ENCODE results near the gene RABL3.
A peak's percentile ranks its signal among the peaks of the same experiment; 100 is the strongest.
"Not testable (repeated sequence)": the region's sequence is repeated elsewhere in the genome, so short reads cannot be mapped to it uniquely, and the experiment has no call there.

Gene RABL3

DNA sequence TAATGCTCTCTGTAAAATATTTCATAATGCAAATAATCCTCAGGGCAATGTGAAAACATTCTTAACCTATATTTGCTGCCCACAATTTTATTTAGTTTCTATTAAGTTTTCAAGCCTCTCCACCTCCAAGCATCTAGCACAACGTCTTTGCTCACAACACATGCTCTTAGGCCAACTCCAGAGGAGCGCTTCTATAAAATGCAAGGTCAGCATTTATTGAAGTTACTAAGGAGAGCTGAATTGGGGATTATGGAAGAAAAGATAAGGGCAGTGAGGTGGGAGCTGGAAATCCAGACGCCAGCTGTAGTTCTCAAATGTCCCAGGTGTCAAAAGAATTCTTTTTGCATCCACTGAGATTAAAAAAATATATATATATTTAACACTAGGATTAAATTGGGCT is 996 bp downstream of the RABL3 start:
- no peaks in the 10 kb centered on the region for H3K9me3 ChIP-seq (ENCODE audit: insufficient read depth, low read length, severe bottlenecking)
- peak overlapping the region; percentile 82 to 93; a peak in 3 of 4 replicates for H3K4me3 ChIP-seq (ENCODE audit: low read depth in 1 of 2, low read length in 2 of 2)
- ATAC-seq (ENCODE audit: insufficient read depth, low read depth) (no peak), DNase-seq (no peak)
- H3K4me1 ChIP-seq (ENCODE audit: insufficient read depth, low read length), result peaks cover 28% of the 10 kb centered on the region
- H3K4me2 ChIP-seq (ENCODE audit: insufficient read depth, low read length), result peak overlapping the region; percentile 74
- H2AFZ ChIP-seq (ENCODE audit: low read depth, low read length), result peak overlapping the region; percentile 28; the same call in 1 of the 2 replicates
- peaks cover 51% of the 10 kb centered on the region for H3K79me2 ChIP-seq (ENCODE audit: insufficient read depth, low read length)
- peaks cover 11% of the 10 kb centered on the region for H3K36me3 ChIP-seq (ENCODE audit: insufficient read depth, low read length)
- H3K27me3 ChIP-seq (ENCODE audit: insufficient read depth, low read length, poor library complexity), result no peaks in the 10 kb centered on the region
- H4K20me1 ChIP-seq (ENCODE audit: insufficient read depth, low read length), result no peaks in the 10 kb centered on the region
- TF ChIP-seq EZH2 (IDR thresholded peaks at IDR 0.05; ENCODE audit: borderline replicate concordance, low read depth, low read length, severe bottlenecking), result no peak
- TF ChIP-seq, protein P1, sequence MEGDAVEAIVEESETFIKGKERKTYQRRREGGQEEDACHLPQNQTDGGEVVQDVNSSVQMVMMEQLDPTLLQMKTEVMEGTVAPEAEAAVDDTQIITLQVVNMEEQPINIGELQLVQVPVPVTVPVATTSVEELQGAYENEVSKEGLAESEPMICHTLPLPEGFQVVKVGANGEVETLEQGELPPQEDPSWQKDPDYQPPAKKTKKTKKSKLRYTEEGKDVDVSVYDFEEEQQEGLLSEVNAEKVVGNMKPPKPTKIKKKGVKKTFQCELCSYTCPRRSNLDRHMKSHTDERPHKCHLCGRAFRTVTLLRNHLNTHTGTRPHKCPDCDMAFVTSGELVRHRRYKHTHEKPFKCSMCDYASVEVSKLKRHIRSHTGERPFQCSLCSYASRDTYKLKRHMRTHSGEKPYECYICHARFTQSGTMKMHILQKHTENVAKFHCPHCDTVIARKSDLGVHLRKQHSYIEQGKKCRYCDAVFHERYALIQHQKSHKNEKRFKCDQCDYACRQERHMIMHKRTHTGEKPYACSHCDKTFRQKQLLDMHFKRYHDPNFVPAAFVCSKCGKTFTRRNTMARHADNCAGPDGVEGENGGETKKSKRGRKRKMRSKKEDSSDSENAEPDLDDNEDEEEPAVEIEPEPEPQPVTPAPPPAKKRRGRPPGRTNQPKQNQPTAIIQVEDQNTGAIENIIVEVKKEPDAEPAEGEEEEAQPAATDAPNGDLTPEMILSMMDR (IDR thresholded peaks at IDR 0.05; ENCODE audit: borderline replicate concordance, extremely low read depth, low read length, poor library complexity, severe bottlenecking), result no peak
- peak overlapping the region; percentile 83 for H3K9ac ChIP-seq (ENCODE audit: low read depth, low read length)
- peak overlapping the region; percentile 98 for H3K27ac ChIP-seq (ENCODE audit: low read length)

DNA sequence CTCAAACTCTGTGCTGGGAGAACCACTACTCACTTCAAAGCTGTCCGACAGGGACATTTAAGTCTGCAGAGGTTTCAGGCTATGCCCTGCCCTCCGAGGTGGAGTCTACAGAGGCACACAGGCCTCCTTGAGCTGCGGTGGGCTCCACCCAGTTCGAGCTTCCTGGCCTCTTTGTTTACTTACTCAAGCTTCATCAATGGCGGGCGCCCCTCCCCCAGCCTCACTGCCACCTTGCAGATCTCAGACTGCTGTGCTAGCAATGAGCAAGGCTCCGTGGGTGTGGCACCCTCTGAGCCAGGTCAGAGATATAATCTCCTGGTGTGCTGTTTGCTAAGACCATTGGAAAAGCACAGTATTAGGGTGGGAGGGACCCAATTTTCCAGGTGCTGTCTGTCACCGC is 4.3 kb downstream of the RABL3 start:
- ATAC-seq (ENCODE audit: insufficient read depth, low read depth); DNase-seq: not testable (repeated sequence)

DNA sequence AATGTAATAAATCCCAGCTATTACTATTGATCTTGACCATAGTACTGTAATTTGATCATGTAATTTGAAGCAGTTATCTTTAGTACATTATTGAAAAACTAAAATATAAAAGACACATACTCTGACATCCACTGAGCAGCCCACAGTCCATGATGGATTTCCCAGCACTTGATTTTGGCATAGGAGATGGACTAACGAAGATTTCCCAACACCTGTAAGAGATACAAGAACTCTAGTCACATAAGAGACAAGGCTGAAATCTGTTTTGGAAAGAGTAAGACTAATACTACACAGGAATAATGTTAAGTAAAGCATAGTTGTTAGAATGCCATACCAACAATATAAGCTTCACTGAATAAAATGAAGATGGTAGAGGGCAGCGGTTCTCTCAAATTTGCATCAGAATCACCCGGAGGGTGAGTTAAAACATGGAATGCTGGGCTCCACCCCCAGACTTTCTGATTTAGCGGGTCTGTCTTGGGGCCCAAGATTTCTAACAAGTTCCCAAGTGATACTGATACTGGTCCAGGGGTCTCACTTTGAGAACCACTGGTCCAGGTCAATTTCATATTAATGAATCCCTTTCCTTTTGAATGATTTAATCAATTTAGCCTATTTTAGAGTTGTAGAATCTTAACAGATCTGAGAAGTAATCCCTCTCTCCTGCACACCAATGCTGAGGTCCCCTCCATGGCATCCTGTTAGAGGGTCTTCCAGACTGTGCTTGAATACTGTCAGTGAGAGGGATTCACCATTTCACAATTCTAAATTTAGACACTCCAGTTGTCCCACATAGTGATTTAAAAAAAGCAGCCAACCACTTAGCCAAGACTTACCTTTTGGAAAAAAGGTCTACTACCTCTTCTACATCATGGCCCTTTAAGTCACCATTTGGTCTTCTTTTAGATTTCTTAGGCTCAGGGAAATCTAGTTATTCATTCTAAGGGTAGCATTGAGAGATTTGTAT is 11.5 kb downstream of the RABL3 start:
- no peak overlapping the region for H3K4me2 ChIP-seq (ENCODE audit: insufficient read depth, low read length)
- H3K4me3 ChIP-seq (ENCODE audit: low read depth in 1 of 2, low read length in 2 of 2), result no peak overlapping the region
- ATAC-seq (ENCODE audit: insufficient read depth, low read depth), result no peak
- DNase-seq, result no peak
- no peak overlapping the region for H3K9ac ChIP-seq (ENCODE audit: low read depth, low read length)
- H2AFZ ChIP-seq (ENCODE audit: low read depth, low read length), result no peak overlapping the region
- H3K9me3 ChIP-seq (ENCODE audit: insufficient read depth, low read length, severe bottlenecking), result no peaks in the 10 kb centered on the region
- H3K79me2 ChIP-seq (ENCODE audit: insufficient read depth, low read length), result no peaks in the 10 kb centered on the region
- no peaks in the 10 kb centered on the region for H3K4me1 ChIP-seq (ENCODE audit: insufficient read depth, low read length)
- TF ChIP-seq EZH2 (IDR thresholded peaks at IDR 0.05; ENCODE audit: borderline replicate concordance, low read depth, low read length, severe bottlenecking), result no peak
- TF ChIP-seq, protein P1 (IDR thresholded peaks at IDR 0.05; ENCODE audit: borderline replicate concordance, extremely low read depth, low read length, poor library complexity, severe bottlenecking), result no peak
- no peaks in the 10 kb centered on the region for H3K27me3 ChIP-seq (ENCODE audit: insufficient read depth, low read length, poor library complexity)
- H3K27ac ChIP-seq (ENCODE audit: low read length), result no peak overlapping the region
- H4K20me1 ChIP-seq (ENCODE audit: insufficient read depth, low read length), result no peaks in the 10 kb centered on the region
- no peaks in the 10 kb centered on the region for H3K36me3 ChIP-seq (ENCODE audit: insufficient read depth, low read length)

More for the DNA sequence above, 4.3 kb downstream of the RABL3 start:
- H3K9ac ChIP-seq (ENCODE audit: low read depth, low read length); H3K9me3 ChIP-seq (ENCODE audit: insufficient read depth, low read length, severe bottlenecking); H2AFZ ChIP-seq (ENCODE audit: low read depth, low read length); H3K4me2 ChIP-seq (ENCODE audit: insufficient read depth, low read length); H4K20me1 ChIP-seq (ENCODE audit: insufficient read depth, low read length); H3K27me3 ChIP-seq (ENCODE audit: insufficient read depth, low read length, poor library complexity); H3K4me3 ChIP-seq (ENCODE audit: low read depth in 1 of 2, low read length in 2 of 2); H3K27ac ChIP-seq (ENCODE audit: low read length): not testable (repeated sequence)
- Histone ChIP-seq H3K79me2 (ENCODE audit: insufficient read depth, low read length) (peaks cover 18% of the 10 kb centered on the region), H3K36me3 (ENCODE audit: insufficient read depth, low read length) (peaks cover 11% of the 10 kb centered on the region), H3K4me1 (ENCODE audit: insufficient read depth, low read length) (peaks cover 13% of the 10 kb centered on the region)

DNA sequence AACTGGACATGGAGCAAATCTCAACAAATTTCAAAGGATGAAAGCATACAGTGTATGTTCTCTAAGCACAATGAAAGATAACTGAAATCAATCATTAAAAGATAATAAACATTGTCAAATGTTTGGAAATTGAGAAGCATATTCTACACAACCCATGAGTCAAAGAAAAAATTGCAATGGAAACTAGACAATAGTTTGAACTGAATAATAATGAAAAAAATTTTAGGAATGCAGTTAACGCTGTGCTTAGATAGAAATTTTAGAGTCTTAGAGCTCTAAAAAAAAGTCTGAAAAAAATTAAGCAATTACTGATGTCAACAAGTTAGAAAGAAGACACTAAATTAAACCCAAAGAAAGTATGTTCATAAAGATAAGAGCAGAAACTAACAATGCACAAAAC is 15.5 kb downstream of the RABL3 start:
- ATAC-seq (ENCODE audit: insufficient read depth, low read depth) (no peak), DNase-seq (no peak)
- Histone ChIP-seq H3K27me3 (ENCODE audit: insufficient read depth, low read length, poor library complexity) (no peaks in the 10 kb centered on the region), H3K9me3 (ENCODE audit: insufficient read depth, low read length, severe bottlenecking) (no peaks in the 10 kb centered on the region), H3K4me3 (ENCODE audit: low read depth in 1 of 2, low read length in 2 of 2) (no peak overlapping the region), H3K36me3 (ENCODE audit: insufficient read depth, low read length) (no peaks in the 10 kb centered on the region), H3K4me1 (ENCODE audit: insufficient read depth, low read length) (no peaks in the 10 kb centered on the region), H3K9ac (ENCODE audit: low read depth, low read length) (no peak overlapping the region), H3K4me2 (ENCODE audit: insufficient read depth, low read length) (no peak overlapping the region), H4K20me1 (ENCODE audit: insufficient read depth, low read length) (no peaks in the 10 kb centered on the region), H3K79me2 (ENCODE audit: insufficient read depth, low read length) (no peaks in the 10 kb centered on the region), H2AFZ (ENCODE audit: low read depth, low read length) (no peak overlapping the region), H3K27ac (ENCODE audit: low read length) (no peak overlapping the region)
- TF ChIP-seq, protein P1 (IDR thresholded peaks at IDR 0.05; ENCODE audit: borderline replicate concordance, extremely low read depth, low read length, poor library complexity, severe bottlenecking), result no peak
- TF ChIP-seq EZH2 (IDR thresholded peaks at IDR 0.05; ENCODE audit: borderline replicate concordance, low read depth, low read length, severe bottlenecking), result no peak

DNA sequence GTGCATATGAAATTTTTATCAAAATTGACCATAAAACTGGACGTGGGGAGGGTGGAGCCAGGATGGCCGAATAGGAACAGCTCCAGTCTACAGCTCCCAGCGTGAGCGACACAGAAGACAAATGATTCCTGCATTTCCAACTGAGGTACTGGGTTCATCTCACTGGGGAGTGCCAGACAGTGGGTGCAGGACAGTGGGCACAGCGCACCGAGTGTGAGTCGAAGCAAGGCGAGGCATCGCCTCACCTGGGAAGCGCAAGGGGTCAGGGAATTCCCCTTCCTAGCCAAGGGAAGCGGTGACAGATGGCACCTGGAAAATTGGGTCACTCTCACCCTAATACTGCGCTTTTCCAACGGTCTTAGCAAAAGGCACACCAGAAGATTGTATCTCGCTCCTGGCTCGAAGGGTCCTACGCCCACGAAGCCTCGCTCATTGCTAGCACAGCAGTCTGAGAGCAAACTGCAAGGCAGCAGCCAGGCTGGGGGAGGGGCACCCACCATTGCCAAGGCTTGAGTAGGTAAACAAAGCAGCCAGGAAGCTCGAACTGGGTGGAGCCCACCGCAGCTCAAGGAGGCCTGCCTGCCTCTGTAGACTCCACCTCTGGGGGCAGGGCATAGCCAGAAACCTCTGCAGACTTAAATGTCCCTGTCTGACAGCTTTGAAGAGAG is 23.0 kb downstream of the RABL3 start:
- peak; percentile 69 for DNase-seq
- not testable (repeated sequence) for H3K4me1 ChIP-seq (ENCODE audit: insufficient read depth, low read length); H3K9me3 ChIP-seq (ENCODE audit: insufficient read depth, low read length, severe bottlenecking); H3K4me3 ChIP-seq (ENCODE audit: low read depth in 1 of 2, low read length in 2 of 2); H3K27ac ChIP-seq (ENCODE audit: low read length); H3K9ac ChIP-seq (ENCODE audit: low read depth, low read length); H3K27me3 ChIP-seq (ENCODE audit: insufficient read depth, low read length, poor library complexity); H4K20me1 ChIP-seq (ENCODE audit: insufficient read depth, low read length); H3K36me3 ChIP-seq (ENCODE audit: insufficient read depth, low read length); H3K4me2 ChIP-seq (ENCODE audit: insufficient read depth, low read length); H3K79me2 ChIP-seq (ENCODE audit: insufficient read depth, low read length); H2AFZ ChIP-seq (ENCODE audit: low read depth, low read length)
- peak; percentile 53; the same call in 2 of the 3 replicates for ATAC-seq (ENCODE audit: insufficient read depth, low read depth)

Measured in DND-41 (cell line).